ENCODE data around the gene PDE4D.

- TF ChIP-seq CTCF (IDR thresholded peaks at IDR 0.05) (no peak), POLR2A (IDR thresholded peaks at IDR 0.05) (no peak)
These were observed 310.8 kb downstream of the PDE4D start for GRCh38 chr5:59582746-59583145.

Data from tibial nerve (tissue), 3 donors.